NCI-H460 (cell line): Measurements from ENCODE around the gene RBL2. TPM values are rescaled to one million over a fixed set of nuclear protein-coding genes. Genes with fewer than 3 reads are reported as not detected.
"Not testable (repeated sequence)": the region's sequence is repeated elsewhere in the genome, so short reads cannot be mapped to it uniquely, and the experiment has no call there.

Experiments used
- DNase-seq: peaks from one replicate; pipeline ENCODE4 v3.0.0-alpha.2; 2016; ENCODE audit warnings: low read depth; ENCODE audit errors: extremely low read depth
- polyA plus RNA-seq: library from polyadenylated mRNA; depleted of rRNA; stranded (reverse); fragments of >200 nt; gene quantifications from 2 replicates; pipeline ENCODE4 v1.2.3, GENCODE V29; 2014; cell fraction: nucleus; rRNA removed
- total RNA-seq: library from RNA; depleted of rRNA; stranded (reverse); fragments of >200 nt; shearing (Covaris generic); gene quantifications from 2 replicates; pipeline ENCODE4 v1.2.3, GENCODE V29; 2014; rRNA removed

RBL2 gene, protein sequence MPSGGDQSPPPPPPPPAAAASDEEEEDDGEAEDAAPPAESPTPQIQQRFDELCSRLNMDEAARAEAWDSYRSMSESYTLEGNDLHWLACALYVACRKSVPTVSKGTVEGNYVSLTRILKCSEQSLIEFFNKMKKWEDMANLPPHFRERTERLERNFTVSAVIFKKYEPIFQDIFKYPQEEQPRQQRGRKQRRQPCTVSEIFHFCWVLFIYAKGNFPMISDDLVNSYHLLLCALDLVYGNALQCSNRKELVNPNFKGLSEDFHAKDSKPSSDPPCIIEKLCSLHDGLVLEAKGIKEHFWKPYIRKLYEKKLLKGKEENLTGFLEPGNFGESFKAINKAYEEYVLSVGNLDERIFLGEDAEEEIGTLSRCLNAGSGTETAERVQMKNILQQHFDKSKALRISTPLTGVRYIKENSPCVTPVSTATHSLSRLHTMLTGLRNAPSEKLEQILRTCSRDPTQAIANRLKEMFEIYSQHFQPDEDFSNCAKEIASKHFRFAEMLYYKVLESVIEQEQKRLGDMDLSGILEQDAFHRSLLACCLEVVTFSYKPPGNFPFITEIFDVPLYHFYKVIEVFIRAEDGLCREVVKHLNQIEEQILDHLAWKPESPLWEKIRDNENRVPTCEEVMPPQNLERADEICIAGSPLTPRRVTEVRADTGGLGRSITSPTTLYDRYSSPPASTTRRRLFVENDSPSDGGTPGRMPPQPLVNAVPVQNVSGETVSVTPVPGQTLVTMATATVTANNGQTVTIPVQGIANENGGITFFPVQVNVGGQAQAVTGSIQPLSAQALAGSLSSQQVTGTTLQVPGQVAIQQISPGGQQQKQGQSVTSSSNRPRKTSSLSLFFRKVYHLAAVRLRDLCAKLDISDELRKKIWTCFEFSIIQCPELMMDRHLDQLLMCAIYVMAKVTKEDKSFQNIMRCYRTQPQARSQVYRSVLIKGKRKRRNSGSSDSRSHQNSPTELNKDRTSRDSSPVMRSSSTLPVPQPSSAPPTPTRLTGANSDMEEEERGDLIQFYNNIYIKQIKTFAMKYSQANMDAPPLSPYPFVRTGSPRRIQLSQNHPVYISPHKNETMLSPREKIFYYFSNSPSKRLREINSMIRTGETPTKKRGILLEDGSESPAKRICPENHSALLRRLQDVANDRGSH
- 36.5 and 40.2 TPM in 2 replicates for total RNA-seq
- polyA plus RNA-seq, result 73.3 and 124 TPM in 2 replicates

- peak; percentile 68 for DNase-seq
Observed at GRCh38 chr16:53434377-53435065, at the start of gene RBL2. Gene RBL2 (plus strand): TSS chr16:53434471. CDS start chr16:53434557, 86 bp downstream.

DNA sequence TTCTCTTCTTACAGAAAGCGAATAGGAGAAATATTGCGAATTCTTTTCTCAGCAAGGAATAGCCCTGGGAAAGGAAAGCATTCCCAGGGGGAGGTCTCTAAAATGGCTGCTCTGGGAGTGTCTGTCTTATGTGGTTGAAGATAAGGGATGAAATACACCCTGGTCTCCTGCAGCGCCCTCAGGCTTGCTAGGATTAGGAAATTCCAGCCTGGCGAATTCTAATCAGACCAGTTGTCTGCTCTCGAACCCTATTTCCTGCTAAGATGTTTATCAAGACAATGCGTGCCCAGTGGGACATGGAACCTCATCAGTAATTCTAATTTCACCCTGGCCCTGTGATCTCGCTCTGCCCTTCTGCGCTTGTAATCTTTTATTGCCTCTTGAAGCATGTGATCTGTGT lies 49.7 kb upstream of the RBL2 start:
- DNase-seq, result not testable (repeated sequence)

DNA sequence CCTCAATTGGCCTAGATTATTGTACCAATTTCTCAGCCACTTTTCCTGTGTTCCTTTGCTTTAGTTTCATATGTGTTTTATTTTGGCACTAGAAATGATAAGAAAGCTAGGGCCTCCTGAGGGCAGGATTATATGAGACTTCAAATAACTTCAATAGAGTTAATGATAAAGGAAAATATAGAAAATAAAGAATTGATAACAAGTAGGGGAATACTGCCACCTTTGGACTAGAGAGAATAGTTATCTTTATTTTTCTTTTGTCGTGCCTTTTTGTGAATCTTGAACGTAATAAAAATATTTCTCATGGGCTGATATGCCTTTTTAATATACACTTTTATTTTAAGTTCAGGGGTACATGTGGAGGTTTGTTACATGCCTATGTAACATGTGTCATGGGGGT lies 29.3 kb upstream of the RBL2 start:
- DNase-seq, result no peak

DNA sequence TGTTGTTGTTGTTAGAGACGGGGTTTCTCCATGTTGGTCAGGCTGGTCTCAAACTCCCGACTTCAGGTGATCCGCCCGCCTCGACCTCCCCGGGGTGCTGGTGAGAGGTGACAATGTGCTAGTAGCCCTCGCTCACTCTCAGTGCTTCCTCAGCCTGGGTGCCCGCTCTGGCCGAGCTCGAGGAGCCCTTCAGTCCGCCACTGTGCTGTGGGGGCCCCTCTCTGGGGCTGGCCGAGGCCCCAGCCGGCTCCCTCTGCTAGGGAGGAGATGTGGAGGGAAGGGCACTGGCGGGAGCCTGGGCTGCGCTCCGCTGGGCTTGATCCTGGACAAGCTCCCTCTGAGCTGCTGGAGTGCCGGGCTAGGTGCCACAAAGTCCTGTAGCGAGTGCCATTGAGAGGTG lies 21.7 kb upstream of the RBL2 start:
- DNase-seq, result no peak

DNA sequence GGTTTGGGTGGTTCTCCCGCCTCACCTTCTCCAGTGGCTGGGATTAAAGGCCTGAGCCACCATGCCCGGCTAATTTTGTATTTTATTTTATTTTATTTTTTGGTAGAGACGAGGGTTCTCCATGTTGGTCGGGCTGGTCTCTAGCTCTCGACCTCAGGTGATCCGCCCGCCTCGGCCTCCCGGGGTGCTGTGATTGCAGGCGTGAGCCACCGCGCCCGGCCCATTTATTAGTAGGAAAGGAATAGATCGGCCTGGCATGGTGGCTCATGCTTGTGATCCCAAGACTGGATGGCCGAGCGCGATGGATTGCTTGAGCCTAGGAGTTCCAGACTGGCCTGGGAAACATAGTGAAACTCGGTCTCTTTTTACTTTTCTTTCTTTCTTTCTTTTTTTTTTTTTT lies 20.4 kb upstream of the RBL2 start:
- no peak for DNase-seq

- DNase-seq, result no peak
Observed at GRCh38 chr16:53414381-53414780, 19.9 kb upstream of the RBL2 start.

- no peak for DNase-seq
Observed at GRCh38 chr16:53415504-53415903, 18.8 kb upstream of the RBL2 start.

DNA sequence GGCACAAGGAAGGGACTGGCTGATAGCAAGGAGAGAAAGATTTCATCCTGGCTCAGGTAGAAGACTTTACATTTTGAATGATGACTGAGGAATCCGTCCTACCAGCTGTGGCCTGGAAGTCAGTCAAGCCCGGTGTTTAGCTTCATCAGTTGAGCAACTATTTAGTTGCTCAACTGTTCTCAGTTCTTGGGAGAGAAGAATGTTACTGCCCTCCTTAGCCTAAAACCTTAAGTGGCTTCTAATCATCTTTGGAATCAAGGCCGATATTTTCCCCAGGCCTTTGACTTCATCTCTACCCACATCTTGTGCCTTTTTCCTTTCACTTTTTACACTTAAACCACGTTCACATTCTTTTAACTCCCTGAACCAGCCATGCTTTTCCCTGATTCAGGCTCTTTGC lies 17.3 kb upstream of the RBL2 start:
- DNase-seq, result no peak

DNA sequence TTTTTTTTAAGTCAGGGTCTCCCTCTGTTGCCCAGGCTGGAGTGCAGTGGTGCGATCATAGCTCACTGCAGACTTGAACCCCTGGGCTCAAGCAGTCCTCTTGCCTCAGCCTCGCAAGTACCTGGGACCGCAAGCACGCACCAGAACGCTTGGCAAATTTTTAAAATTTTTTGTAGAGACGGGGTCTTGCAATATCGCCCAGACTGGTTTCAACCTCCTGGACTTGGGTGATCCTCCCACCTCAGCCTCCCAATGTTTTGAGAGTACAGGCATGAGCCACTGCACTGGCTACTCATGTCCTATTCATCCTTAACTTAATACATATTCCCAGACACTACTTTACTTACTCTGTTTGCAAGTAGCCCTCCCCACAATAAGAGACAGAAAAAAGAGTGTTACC lies 16.3 kb upstream of the RBL2 start:
- DNase-seq, result no peak

DNA sequence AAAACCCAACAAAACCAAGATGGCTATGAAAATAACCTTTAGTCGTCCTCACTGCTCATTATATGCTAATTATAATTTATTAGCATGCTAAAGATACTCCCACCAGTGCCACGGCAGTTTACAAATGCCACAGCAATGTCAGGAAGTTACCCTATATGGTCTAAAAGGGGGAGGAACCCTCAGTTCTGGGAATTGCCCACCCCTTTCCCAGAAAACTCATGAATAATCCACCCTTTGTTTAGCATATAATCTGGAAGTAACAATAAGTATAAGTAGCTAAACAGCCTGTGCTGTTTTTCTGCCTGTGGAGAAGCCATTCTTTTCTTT lies 14.9 kb upstream of the RBL2 start:
- not testable (repeated sequence) for DNase-seq

GRCh38 chr16:53421248-53421647 lies 13.0 kb upstream of the RBL2 start:
- no peak for DNase-seq

- not testable (repeated sequence) for DNase-seq
Observed at GRCh38 chr16:53423968-53424367, 10.3 kb upstream of the RBL2 start.

- no peak for DNase-seq
Observed at GRCh38 chr16:53428681-53429080, 5.6 kb upstream of the RBL2 start.

DNA sequence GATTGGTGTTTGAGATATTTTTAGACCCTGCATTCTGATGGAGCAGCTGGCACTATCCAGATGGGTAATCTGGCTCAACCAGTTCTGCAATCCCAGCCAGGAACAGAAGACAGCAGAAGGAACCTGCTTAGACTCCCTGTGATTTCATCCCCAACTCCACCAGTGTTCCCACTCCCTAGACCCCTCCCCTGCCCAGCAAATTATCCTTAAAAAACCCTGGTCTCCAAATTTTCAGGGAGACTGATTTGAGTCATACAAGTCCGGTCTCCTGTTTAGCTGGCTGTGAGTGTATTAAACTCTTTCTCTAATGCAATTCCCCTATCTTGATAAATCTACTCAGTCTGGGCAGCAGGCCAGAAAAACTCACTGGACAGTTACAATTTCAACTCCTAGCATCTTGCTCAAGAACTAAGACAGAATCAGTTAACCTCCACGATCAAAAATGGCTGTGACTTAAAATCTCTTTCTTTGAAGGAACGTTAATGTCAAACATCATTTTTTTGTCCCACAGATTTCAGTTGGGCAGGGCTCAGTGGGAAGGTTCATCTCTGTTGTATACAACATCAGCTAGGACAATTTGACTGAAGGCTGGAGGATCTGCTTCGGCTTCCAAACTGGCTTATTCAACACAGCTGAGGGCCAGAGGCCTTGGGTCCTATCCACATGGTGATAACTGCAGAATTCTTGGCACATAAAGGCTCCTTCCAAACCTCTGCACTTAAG lies 4.9 kb upstream of the RBL2 start:
- no peak for DNase-seq

- DNase-seq, result no peak
Observed at GRCh38 chr16:53430363-53430762, 3.9 kb upstream of the RBL2 start.

DNA sequence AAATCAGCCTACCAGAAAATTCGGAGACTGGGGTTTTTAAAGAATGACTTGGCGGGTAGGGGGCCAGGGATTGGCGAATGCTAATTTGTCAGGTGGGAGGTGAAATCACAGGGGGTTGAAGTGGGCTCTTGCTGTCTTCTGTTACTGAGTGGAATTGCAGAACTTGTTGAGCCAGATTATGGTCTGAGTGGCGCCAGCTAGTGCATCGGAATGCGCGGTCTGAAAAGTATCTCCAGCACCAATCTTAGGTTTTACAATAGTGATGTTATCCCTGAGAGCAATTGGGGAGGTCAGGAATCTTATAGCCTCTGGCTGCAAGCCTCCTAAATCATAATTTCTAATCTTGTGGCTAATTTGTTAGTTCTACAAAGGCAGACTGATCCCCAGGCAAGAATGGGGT lies 762 bp upstream of the RBL2 start:
- DNase-seq, result no peak

DNA sequence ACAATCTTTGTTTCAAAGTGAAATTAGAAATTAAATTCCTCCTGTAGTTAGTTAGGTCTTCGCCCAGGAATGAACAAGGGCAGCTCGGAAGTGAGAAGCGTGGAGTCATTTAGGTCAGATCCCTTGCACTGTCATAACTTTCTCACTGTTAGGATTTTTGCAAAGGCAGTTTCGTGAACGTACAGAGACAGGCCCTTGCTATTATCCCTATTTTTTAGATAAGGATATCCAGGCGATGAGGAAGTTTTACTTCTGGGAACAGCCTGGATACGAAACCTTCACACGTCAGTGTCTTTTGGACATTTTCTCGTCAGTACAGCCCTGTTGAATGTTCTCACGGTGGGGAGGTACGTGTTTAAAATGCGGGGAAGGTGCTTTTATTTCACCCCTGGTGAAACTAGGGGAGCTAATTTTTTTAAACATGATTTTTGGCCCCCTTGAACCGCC lies 318 bp upstream of the RBL2 start:
- DNase-seq, result no peak

DNA sequence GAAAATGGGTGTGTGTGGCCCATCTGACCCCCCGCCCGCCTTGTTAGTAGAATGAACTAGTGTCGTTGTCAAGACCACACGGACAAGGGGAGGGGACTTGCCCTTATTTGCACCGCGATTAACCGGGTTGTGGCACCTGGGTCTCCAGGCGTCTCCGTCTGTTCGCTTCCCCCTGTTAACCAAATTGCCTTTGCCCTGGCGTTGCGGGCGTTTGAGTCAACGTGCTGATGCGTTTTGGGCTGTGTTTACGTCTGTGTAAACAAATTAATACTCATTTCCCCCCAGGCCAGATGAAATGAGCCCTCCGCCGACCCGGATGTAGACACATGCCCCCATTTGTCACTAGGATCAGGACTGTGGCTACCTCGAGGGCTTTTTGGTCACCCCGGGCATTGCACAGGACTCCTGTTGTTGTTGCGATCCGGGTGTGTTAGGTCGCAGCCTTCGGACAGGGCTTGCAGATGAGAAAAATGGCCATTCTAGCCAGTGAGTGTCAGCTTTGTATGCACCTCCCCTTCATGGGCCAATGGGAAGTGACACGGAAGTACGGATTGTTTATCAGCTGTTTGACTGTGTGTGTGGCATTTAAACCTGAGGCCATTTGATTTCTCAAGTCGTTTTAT lies 906 bp downstream of the RBL2 start:
- peak; percentile 81 for DNase-seq

- no peak for DNase-seq
Observed at GRCh38 chr16:53440125-53440524, 5.9 kb downstream of the RBL2 start.
